Measurements from ENCODE around the gene SLX4. TPM values are rescaled to one million over a fixed set of nuclear protein-coding genes. Genes with fewer than 3 reads are reported as not detected.

SLX4 gene
- total RNA-seq, 1 experiment from 2014 or later = 15.5 TPM

GRCh38 chr16:3580251-3580651 lies 31.2 kb downstream of the SLX4 start:
- intact Hi-C loops (cut with micrococcal nuclease; ENCODE audit: unreplicated experiment) (no loop called here), in situ Hi-C loops (cut with HindIII; ENCODE audit: low pct_unique_long_range_greater_than_20kb, low sequenced_read_pairs) (no loop called here)
- no peak overlapping the region for H3K4me3 ChIP-seq (ENCODE audit: low read depth in 2 of 2, low read length in 2 of 2)
- no peaks in the 10 kb centered on the region for H3K9me3 ChIP-seq (ENCODE audit: control insufficient read depth, insufficient read depth, low read depth, low read length)
- no peak for ATAC-seq
- ChIA-PET CTCF (no interaction called here), POLR2A (no interaction called here)
- TF ChIP-seq POLR2AphosphoS5 (IDR thresholded peaks at IDR 0.05; ENCODE audit: low read depth, low read length) (no peak), TCF7L2 (IDR thresholded peaks at IDR 0.05; ENCODE audit: low read depth, low read length) (no peak), SIN3A (IDR thresholded peaks at IDR 0.05; ENCODE audit: borderline replicate concordance, insufficient read depth, low read depth, low read length) (no peak), CTCF (IDR thresholded peaks at IDR 0.05) (no peak), REST (IDR thresholded peaks at IDR 0.05; ENCODE audit: insufficient read depth in 1 of 2, low read depth in 2 of 2, low read length in 1 of 2) (no peak)
- no peaks in the 10 kb centered on the region; the same call in 1 of the 2 replicates for H3K36me3 ChIP-seq (ENCODE audit: control insufficient read depth, insufficient read depth, low read length)
- no peak overlapping the region for H3K27ac ChIP-seq (ENCODE audit: low read length)
- BruUV-seq (replicated peaks) = no TSS peak
- H3K4me1 ChIP-seq (ENCODE audit: control insufficient read depth, insufficient read depth, low read length) = no peaks in the 10 kb centered on the region
- no peak for DNase-seq (ENCODE audit: low read depth, low spot score)
- H3K27me3 ChIP-seq (ENCODE audit: control insufficient read depth, insufficient read depth, low read length) = no peaks in the 10 kb centered on the region

DNA sequence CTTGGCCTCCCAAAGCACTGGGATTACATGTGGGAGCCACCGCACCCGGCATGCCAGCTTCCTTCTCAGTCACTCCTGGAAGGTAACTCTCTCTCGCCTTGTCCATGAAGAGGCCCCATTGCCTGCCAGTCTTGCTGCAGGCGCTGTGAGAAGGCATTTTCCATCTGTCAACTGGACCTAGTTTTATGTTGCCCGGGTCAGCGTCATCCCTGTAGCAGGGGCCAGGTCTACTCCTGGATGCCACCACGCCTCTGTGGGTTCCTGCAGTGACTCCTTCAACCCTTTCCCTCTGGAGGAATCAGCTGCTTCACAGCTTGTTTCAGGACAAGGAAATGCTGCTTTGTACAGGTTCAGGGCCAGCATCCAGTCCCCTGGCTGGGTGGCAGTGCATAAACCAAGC lies 31.6 kb downstream of the SLX4 start:
- H3K27ac ChIP-seq (ENCODE audit: low read length) = no peak overlapping the region
- DNase-seq (ENCODE audit: low read depth, low spot score) (no peak), ATAC-seq (no peak)
- intact Hi-C loops (cut with micrococcal nuclease; ENCODE audit: unreplicated experiment) (no loop called here), in situ Hi-C loops (cut with HindIII; ENCODE audit: low pct_unique_long_range_greater_than_20kb, low sequenced_read_pairs) (no loop called here)
- TF ChIP-seq POLR2AphosphoS5 (IDR thresholded peaks at IDR 0.05; ENCODE audit: low read depth, low read length) (no peak), SIN3A (IDR thresholded peaks at IDR 0.05; ENCODE audit: borderline replicate concordance, insufficient read depth, low read depth, low read length) (no peak), CTCF (IDR thresholded peaks at IDR 0.05) (no peak), REST (IDR thresholded peaks at IDR 0.05; ENCODE audit: insufficient read depth in 1 of 2, low read depth in 2 of 2, low read length in 1 of 2) (no peak), TCF7L2 (IDR thresholded peaks at IDR 0.05; ENCODE audit: low read depth, low read length) (no peak)
- CTCF ChIA-PET = no interaction called here
- no peaks in the 10 kb centered on the region for H3K27me3 ChIP-seq (ENCODE audit: control insufficient read depth, insufficient read depth, low read length)
- no peaks in the 10 kb centered on the region for H3K36me3 ChIP-seq (ENCODE audit: control insufficient read depth, insufficient read depth, low read length)
- BruUV-seq (replicated peaks) = no TSS peak
- H3K9me3 ChIP-seq (ENCODE audit: control insufficient read depth, insufficient read depth, low read depth, low read length) = no peaks in the 10 kb centered on the region
- H3K4me1 ChIP-seq (ENCODE audit: control insufficient read depth, insufficient read depth, low read length) = no peaks in the 10 kb centered on the region
- no peak overlapping the region for H3K4me3 ChIP-seq (ENCODE audit: low read depth in 2 of 2, low read length in 2 of 2)
- POLR2A ChIA-PET = no interaction called here
